Ureter (tissue), 1 donor: ENCODE measurements around the gene THRSP. TPM values are rescaled to one million over a fixed set of nuclear protein-coding genes. Genes with fewer than 3 reads are reported as not detected.
"Not testable (repeated sequence)": the region's sequence is repeated elsewhere in the genome, so short reads cannot be mapped to it uniquely, and the experiment has no call there.

Experiments
- DNase-seq: peaks from one replicate; pipeline ENCODE4 v3.0.0-alpha.2; 2020; ENCODE audit warnings: low spot score
- total RNA-seq: library from RNA; stranded (reverse); gene quantifications from one replicate; pipeline ENCODE4 v1.2.4, GENCODE V29; 2023
- donor health status: DM: yes; HTN: yes; CAD: no.

The THRSP gene
- total RNA-seq, 1 donor from 2014 or later, result not detected

GRCh38 chr11:78039391-78039918 lies 24.2 kb upstream of the THRSP start:
- DNase-seq, result no peak

GRCh38 chr11:78039919-78040671 lies 23.6 kb upstream of the THRSP start:
- DNase-seq, result peak; percentile 73

GRCh38 chr11:78040691-78041379 lies 22.8 kb upstream of the THRSP start:
- DNase-seq, result no peak

DNA sequence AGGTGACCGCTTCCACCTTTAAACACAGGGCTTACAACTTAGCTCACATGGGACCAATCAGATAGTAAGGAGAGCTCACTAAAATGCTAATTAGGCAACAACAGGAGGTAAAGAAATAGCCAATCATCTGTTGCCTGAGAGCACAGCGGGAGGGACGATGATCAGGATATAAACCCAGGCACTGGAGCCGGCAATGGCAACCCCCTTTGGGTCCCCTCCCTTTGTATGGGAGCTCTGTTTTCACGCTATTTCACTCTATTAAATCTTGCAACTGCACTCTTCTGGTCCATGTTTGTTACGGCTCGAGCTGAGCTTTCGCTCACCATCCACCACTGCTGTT lies 22.3 kb upstream of the THRSP start:
- not testable (repeated sequence) for DNase-seq

DNA sequence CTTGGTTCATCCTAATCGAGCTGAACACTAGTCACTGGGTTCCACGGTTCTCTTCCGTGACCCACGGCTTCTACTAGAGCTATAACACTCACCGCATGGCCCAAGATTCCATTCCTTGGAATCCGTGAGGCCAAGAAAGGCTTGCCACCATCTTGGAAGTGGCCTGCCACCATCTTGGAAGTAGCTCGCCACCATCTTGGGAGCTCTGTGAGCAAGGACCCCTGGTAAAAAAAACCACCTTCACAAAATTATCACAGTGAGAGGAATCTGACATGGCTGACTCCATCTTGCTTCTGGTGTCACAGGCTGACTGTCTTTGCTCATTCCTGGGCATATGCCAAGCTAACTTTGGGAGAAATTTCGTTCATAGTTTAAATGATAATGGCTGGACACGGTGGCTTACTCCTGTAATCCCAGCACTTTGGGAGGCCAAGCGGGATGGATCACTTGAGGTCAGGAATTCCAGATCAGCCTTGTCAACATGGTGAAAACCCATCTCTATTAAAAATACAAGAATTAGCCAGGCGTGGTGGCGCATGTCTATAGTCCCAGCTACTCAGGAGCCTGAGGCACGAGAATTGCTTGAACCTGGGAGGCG lies 21.7 kb upstream of the THRSP start:
- no peak for DNase-seq

- no peak for DNase-seq
These were observed 19.0 kb upstream of the THRSP start for GRCh38 chr11:78044706-78045105.

DNA sequence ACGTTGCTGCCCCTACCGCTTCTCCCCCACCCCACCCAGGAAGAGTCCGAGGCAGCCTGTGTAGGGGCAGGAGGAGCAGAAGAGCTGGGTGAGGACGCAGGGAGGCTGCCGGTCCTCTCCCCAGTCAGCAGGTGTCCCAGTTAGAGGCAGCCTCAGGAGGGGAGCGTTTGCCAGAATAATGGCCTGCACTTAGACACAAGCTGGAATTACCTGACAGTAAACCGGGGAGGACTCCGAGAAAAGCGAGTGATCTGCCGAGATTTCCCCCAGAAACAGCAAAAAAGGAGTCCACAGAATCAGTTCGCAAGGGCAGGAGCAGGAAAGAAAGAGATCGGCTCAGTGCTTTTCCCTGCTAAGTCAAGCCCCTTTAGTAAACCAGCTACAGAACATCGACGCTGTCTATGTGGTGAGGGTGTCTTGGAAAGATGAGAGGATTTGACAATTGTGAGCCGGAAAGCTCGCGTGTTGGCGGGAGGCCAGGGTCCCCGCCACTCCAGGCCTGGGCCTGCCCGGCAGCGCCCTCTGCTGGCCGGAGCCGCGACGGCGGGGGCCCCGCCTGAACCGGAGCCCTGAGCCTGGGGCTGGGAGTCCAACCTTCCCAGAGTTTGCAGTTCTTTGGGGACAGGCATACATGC lies 17.7 kb upstream of the THRSP start:
- peak; percentile 77 for DNase-seq

DNA sequence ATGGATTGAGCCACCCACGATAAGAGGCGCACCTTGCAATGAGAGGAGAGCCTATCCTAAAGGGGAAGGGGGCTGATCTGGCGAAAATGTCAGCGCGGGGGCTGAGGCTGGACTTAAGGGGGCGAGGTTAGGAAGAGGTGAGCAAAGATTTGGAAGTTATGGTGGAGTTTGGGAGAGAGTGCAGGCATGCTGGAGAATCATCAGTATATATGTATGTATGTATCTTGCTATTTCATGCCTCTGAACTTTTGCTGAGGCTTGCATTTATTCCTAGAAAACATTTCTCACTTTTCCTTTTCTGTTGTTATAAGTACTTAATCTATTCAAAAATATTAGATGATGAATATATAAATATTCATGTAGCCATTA lies 17.2 kb upstream of the THRSP start:
- DNase-seq, result no peak

- DNase-seq, result no peak
These were observed 15.1 kb upstream of the THRSP start for GRCh38 chr11:78048561-78048960.

DNA sequence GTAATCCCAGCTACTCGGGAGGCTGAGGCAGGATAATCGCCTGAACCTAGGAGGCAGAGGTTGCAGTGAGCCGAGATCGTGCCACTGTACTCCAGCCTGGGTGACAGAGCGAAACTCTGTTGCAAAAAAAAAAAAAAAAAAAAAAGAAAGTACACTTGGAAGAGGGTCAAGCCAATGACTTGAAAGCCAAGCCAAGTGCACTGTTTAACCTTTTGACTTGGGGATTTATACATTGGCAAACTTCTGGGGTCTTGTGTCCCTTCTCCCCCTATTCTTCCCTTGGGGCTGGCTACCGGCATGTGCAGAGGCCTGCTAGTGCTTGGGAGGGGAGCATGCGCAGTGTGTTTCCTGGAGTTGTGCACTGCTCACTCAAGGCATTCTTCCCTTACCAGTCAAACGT lies 14.3 kb upstream of the THRSP start:
- no peak for DNase-seq

- no peak for DNase-seq
These were observed 12.5 kb upstream of the THRSP start for GRCh38 chr11:78050964-78051831.

DNA sequence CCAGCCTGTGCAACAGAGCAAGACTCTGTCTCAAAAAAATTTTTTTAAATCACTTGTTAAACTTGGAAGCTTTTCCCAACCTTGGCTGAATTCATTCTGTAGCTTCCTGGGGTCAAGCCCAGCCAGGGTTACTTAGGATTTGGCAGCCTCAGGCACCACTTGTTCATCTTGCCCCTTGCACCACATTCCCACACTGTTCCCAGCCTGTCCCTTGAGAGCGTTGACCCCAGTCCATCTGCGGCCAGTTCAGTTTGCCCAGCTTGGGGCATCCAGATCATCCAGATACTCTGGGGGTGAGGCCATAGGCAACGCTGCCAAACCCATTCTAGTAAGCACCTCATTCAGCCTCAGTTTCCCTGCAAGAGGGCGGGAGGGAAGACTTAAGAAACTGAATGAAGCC lies 8.7 kb upstream of the THRSP start:
- no peak for DNase-seq

DNA sequence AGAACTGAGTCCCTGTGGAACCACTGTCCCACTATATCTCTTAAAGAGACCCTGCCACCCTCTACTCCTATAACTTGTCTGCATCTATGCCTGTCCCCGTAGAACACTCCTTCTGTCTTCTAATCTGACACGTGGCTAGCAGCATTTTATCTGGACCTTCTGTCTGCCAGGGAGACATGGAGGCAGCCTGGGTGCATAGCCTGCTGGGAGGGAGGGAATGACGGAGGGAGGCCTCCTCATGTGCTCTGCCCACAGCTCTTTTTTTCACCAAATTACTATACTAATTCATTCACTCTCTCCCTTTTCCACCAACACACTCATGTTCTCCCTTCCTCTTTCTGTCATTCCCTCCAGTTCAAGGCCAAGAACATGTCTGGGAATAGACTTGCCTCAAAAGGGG lies 7.6 kb upstream of the THRSP start:
- no peak for DNase-seq

- DNase-seq, result no peak
These were observed 6.1 kb upstream of the THRSP start for GRCh38 chr11:78057462-78058055.

- not testable (repeated sequence) for DNase-seq
These were observed 3.8 kb upstream of the THRSP start for GRCh38 chr11:78059749-78060328.

DNA sequence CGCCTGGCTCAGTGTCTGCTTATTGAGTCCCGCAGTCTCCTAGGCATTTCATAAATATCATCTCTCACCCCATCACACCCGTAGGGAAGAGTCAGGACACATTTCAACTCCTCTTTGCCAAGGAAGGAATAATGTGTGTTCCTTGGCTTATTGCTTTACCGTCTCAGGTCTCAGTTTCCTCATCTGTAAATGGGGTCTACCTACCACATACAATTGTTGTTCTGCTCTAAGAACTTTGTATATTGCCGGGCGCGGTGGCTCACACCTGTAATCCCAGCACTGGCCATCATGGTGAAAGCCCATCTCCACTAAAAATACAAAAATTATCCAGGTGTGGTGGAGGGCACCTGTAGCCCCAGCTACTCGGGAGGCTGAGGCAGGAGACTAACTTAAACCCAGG lies 3.1 kb upstream of the THRSP start:
- DNase-seq, result no peak

GRCh38 chr11:78061088-78061920 lies 2.4 kb upstream of the THRSP start:
- no peak for DNase-seq

DNA sequence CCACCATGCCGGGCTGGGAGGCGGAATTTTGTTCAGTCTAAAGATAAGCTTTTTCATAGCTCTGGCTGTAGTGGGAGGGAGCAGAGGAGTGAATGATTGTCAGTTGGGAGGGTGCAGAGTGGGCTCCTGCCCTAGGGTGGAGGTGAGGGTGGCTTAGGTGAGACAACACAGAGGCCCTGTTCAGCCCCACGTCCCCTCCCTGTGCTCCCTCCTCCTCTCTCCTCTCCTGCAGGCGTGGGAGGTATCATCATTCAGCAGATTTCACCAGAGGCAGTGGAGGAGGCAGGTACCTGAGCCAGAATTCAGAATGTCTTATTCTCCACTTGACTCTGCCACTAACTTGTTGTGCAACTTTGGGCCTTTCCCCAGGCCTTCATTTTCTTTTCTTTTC lies 1.7 kb upstream of the THRSP start:
- no peak for DNase-seq

DNA sequence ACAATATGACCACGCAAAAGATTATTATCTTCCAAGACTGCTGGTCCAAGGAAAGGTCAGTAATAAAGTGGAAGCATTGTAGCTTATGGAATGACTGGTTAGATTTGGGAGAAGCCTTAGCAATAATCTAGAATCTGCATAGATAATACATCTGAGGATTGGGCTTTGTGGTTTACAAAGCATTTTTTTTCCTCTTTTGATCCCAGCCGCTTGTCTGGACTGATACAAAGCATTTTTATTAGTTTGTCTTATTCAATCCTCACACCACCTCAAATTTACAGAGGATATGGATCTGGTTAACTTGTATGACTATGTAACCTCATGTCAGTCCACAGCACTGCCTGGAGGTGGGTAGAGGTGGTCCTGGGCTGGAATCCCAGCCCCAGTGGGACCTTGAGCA lies 990 bp upstream of the THRSP start:
- DNase-seq, result no peak

DNA sequence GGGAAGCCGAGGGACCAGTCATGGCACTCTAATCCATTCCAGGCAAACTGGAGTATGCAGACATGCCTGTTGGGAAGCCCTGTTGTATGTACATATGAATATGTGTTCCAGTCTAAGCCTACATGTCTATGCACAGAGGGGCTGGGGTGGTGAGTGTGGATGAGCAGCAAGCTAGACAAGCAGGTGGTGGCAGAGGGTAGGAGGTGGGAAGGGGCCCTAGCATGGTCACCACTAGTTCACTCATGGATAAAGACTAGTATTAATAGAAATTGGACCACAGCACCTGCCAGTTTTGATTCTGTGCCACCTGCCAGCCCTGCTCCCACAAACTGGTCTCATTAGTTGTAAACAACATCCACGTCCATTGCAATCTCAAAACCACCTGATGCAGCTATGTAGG lies 1.5 kb downstream of the THRSP start:
- no peak for DNase-seq
